NK-92 (cell line): ENCODE results near the gene CDC42.

Source experiments
- DNase-seq: peaks from one replicate; lab custom pipeline; 2025; ENCODE audit not compliant: unreplicated experiment; lab: John Stamatoyannopoulos, UW

CDC42 gene

DNA sequence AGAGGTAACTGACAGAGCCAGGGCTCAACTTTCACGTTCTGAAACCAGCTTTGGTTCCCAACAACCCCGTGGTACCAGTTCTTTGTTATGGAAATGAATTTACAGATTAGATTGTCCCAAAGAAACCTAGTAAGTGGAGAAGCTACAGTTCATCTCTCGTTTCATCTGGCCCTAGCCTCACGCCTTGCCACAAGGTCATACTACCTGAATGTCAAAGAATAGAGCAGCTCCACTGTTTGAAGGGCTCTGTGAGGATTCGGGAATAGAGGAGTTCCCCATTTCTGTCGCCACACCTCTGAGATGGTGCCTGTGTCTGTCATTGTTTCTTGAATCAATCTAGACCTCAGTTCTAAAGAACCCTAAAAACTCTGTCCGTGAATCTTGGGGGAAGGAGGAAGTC is 15.0 kb upstream of the CDC42 start:
- DNase-seq = no peak

DNA sequence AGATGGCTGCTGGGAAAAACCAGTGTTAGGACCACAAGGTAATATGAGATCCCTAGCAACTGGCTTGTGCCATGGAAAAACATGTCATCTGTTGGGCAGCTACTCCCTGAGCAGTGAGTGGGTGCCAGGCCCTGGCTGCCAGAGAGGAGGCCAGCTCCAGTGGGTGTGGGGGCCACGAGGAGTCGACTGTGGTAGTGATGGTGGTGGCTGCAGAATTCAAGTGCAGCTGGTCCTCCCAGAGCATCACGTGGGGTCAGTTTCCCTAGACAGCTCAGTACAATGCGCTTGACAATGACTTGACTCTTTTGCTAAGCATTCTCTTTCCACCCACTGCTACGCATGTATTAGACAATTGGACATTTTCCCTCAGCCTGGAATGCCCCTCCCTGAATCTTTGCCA is 14.5 kb upstream of the CDC42 start:
- DNase-seq = no peak

DNA sequence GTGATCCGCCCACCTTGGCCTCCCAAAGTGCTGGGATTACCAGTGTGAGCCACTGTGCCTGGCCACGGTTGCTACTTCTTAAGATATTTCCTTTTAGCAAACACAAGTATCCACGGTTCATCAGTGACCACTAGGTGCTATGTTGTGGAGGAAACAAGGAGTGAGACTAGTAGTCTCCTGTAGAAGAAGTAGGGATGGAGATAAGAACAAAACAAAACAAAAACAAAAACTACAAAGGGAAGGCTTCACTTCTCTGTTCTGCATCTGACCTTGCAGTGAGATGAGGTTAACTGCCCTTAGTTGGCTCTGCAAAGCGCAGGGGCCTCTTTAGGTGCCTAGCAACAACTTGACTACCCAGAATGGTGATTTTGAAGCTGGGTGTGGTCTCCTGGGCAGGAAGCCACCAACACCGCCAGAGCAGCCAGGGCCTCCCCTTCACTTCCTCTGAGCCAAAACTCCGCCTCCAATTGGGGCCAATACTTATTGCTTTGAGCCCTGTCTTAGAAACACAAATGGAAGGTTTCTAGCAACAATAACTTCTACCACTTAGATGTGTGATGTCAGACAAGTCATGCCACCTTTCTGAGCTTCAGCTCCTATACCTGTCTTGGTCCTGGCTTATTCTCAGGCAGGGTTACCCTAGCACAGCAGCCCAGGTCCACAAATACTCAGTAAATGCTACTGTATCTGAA is 12.8 kb upstream of the CDC42 start:
- peak; percentile 43 for DNase-seq

DNA sequence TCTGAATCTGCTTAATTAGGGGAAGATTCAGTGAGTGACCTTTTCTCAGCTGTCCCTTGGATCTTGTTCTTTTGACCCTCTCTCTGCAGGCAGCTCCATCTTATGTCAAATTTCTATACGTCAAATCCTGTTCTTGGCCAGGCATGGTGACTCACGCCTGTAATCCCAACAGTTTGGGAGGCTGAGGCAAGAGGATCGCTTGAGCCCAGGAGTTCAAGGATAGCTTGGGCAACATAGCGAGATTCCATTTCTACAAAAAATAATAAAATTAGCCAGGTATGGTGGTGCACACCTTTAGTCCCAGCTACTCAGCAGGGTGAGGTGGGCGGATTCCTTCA is 12.3 kb upstream of the CDC42 start:
- DNase-seq = no peak

DNA sequence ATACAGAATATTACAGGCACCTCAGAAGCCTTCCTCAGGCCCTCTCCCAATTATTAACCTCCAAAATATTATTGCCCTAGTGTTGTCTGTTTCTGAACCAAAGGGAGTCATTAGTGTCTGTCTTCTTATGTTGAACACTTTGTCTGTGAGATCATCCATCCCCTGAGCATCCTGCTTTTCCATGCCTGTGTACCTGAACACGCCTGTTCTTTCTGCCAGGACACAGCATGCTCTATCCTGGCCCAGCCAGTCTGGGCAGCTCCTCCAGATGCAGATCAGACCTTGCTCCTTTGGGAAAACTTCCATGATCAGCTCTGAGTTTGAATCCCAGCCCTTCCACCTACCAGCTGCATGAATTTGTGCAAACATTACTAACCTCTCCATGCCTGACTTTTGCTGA is 11.0 kb upstream of the CDC42 start:
- DNase-seq = no peak

DNA sequence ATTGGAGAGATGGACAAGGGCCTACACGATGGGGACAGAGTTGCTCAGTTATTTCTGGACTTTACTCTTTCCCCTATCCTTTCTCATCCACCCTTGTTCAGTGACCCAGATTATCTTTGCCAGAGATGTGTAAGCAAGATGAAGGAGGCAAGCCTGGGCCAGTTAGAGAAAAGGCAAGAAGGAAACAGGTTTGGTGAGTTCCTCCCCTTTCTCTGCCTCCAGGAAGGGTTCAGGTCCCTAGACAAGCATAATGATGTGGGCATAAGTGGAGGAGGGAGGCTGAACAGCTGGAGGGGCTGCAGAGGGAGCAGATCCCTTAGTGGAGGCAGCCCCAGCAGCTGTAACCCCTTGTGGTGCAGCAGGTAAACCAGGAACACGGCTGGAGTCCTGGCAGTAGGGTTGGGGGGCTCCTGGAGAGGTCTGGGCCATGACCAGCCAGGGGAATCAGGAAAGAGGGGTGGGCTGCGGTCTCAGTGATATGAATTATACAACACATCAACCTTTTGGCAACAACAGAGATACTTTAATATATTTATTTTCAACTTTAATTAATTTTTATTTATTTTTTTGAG is 9.2 kb upstream of the CDC42 start:
- no peak for DNase-seq

DNA sequence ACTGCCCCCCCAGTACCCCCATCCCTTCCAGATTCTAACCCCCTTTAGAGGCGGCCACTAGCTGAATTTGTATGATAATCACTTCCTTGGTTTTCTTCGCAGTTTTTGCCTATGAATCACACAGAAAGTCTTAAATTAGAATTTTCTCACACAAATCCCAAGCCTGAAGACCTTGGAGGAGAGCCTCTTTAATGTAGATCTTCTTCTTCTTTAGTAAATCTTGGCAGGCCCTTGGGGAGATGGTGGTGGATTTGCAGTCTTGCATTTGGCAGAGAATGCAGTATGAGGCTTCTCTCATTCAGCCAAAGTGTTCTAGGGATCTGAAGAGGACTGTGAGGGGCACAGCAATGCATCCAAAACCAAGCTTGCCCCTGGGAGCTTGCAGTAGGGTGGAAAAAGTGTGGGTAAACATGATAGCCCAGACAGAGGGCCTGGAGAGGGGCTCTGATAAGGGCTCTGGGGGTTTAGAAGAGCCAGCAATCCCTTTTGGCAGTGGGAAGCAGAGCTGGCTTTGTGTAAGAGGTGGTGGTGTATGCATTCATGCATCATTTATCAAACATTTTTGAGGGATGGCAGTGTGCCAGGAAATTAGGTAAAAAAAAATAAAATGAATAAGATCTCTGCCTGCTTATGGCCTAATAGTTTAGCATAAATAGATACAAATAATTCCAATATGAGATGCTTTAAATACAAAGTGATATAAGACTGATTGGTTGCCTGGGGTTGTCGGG is 7.7 kb upstream of the CDC42 start:
- DNase-seq = no peak

DNA sequence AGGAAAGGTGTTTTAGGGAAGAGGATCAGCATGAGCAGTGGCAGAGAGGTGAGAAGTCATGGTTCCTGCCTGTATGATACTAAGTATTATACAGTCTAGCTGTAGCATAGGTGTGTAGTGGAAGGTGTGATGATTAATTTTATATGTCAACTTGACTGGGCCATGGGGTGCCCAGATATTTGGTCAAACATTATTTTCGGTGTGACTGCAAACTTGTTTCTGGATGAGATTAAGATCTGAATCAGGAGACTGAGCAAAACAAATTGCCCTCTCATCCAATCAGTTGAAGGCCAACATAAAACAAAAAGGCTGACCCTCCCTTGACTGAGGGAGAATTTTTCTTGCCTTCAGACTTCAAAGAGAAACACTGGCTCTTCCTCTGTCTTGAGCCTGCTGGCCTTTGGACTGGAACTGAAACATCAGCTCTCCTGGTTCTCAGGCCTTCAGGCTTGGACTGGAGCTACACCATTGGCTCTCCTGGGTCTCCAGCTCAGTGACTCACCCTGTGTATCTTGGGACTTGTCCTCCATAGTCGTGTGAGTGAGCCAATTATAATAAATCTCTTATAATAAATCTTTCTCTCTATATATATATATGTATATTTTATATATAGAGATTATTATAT is 6.8 kb upstream of the CDC42 start:
- no peak for DNase-seq

DNA sequence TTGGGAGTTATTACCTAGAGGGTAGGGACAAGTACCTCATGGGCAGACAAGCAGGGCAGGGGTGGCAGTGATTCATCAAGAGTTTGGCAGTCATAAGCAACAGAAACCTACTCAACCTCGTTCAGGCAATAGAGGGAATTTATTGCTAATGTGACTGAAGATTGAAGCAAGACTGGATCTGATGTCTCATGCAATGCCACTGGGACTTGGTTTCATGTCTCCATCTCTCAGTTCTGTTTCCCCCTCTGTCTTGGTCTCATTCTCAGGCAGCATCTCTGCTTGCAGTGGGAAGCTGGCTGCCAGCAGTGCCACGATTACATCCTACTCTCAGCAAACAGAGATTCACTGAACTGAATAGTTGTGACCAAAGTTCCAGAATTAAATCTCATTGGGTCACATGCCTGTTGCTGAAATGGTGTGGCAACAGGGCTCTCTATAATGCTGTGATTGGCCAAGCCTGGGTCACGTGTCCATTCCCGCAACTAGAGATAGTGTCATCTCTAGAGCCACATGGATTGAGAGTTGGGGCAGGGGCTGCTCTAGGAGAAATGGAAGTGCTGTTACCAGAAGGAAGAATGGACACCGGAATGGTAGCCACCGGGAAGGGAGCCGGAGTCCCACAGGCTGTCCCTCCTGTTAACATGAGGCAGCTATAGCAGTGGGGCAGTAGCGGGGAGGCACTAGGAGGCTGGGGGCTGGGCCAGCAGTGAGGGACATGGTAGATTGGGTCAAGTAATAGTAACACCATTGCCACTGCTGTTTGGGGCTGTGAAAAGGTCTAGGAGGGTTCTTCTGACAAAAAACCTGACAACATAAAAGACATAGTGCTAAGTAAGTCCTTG is 3.9 kb upstream of the CDC42 start:
- DNase-seq = no peak

DNA sequence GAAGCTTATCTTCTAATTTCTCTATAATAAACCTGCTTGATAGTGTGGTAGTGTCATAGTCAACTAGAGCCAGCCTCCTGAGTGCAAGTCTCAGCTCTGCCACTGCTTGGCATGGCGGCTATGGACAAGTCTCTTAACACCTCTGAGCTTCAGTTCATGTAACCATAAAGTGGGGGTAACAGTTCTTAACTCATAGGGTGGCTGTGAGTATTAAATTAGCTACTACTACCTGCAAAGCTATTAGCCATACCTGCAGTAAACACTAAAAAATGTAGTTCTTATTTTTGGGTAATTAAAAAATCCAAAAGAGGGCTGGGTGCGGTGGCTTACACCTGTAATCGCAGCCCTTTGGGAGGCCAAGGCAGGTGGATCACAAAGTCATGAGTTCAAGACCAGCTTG is 2.2 kb upstream of the CDC42 start:
- no peak for DNase-seq

DNA sequence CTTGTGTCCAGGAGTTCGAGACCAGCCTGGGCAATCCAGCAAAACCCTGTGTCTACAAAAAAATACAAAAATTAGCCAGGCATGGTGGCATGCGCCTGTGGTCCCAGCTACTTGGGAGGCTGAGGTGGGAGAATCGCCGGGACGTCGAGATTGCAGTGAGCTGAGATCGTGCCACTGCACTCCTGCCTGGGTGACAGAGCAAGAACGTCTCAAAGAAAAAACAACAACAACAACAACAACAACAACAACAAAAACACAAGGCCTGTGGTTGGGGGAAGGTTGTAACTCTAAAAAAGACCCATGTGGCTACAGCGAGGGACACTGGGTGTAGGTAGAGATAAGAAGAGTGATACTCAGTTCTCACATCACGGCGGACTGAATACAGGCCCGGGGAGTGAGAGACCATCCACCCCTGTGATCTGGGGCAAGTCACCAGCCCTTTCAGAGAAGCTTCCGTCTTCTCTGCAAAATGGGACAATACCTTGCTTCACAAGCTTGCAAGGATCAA is 848 bp upstream of the CDC42 start:
- DNase-seq = no peak

DNA sequence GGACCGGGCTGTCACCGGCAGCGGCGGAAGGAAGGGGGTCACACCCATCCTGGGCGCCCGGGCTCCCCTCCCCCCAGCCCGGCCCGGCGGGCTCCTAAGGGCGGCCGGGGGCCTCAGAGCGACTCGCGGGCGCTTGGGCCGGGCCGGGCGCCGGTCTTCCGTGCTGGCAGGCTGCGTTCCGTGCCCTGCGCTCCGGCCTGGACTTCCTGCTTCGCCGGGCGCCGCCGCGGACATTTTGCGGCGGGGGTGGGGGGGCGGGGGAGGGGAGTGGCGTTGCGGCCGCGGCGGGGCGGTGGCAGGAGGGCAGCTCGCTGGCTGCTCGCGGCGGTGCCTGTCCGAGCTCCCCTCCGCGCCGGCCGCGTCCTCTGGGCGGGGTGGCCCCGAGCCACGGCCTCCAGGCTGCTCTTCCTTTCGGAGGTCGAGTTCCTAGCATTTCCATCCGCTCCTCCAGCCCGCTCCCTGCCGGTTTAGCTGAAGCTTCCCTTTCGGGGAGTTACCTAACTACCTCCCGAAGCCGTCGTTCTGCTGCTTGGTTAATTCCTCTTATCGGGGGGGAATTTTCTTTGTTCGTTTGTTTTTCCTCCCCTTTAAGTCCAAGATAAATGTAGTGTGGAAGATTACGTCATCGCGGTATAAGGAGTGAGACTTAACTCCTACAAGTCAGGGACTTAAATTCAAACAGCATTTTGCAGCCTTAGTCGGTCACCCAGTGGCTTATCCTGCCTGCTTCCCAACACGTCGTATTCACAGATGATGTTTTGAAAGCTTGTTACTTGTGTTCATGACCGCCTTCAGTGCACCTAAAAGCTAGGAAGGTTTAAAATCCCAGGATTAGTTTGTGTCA is 730 bp downstream of the CDC42 start:
- no peak for DNase-seq

DNA sequence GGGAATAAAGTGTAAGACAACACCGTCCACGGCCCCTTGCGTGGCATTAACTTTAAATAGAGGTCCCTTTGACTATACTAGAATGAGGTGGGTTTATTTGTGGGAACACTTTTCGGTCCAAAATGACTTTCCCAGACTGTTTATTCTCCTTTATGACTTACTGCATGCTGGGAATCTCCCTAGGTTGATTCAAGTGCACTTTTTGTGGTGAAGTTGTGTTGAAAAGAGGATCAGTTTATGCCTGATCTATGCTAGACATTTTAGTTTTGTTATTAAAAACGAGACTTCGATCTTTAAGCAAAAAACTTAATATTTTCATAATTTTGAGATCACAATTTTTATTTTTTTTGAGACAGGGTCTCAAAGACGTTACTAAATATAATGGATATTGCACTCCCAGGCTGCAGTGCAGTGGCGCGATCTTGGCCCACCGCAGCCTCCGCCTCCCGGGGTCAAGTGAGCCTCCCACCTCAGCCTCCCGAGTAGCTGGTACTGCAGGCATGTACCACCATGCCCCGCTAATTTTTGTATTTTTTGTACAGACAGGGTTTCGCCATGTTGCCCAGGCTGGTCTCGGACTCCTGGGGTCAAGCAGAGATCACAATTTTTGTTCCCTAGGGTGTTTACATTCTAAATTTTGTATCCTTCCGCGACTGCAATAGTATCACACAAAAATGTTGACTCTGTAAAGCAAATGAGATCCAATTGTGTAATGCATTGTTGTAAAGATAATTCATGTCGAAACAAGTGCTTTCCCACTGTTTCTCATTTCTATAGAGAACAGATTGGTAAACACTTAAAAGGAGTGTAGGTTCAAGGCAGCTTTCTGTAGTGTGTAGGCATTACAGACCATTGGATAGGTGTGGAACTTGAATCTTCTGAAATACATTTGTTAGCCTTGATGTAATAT is 1.6 kb downstream of the CDC42 start:
- no peak for DNase-seq

DNA sequence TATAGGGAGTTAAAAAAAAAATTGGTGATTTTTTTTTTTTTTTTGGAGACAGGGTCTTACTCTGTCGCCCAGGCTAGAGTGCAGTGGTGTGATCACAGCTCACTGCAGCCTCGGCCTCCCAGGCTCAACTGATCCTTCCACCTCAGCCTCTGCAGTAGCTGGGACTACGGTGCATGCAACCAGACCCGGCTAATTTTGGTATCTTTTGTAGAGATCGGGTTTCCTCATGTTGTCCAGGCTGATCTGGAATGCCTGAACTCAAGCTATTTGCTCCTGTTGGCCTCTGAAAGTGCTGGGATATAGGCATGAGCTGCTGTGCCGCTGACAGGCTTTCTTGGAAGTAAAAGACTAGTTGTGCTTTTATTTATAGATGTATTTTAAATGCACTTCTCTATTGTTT is 3.0 kb downstream of the CDC42 start:
- DNase-seq = no peak

DNA sequence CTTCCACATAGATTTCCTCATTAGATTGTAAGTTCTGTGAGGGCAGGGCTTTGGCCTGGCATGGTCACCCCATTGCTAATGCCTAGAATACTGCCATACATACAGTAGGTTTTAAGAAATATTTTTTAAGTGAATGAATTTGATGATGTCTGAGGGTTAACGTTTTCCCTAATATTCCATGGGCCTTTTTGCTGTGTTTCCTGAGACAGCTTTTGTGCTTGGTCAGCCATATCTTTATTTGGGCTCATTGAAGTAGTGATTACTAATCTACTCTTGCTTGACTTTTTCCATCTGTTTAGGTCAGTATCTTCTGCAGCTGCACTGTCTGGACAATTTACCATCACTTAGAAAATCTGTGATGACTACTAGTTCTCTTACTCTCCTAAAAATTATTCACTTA is 3.5 kb downstream of the CDC42 start:
- DNase-seq = no peak

DNA sequence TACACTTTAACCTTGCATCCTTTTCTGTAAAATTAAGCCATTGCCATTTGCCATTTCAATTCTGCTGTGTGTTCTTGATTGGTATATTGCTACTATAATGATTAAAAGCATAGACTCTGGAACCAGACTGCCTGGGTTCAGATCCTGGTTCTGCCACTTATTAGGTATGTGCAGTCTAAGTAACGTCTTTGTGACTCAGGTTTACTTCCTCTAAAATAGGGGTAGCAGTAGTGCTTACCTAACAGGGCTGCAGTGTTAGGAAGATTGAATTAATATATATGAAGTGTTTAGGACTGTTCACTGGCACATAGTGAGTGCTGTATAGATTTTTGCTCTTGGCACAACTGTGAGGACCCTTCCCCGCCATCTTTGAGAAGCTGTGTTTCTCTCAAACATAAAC is 4.4 kb downstream of the CDC42 start:
- no peak for DNase-seq

DNA sequence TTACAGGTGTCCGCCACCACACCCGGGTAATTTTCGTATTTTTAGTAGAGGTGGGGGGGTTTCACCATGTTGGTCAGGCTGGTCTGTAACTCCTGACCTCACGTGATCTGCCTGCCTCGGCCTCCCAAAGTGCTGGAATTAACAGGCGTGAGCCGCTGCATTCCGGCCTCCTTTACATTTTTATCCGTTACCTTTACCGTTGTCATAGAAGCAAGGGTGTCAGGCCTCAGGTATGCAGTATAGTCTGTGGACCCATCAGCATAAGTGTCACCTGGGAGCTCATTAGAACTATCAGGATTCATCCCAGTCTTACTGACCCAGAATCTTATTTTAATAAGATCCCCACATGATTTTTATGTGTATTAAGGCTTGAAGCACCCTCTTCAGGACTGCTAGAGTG is 5.4 kb downstream of the CDC42 start:
- no peak for DNase-seq

DNA sequence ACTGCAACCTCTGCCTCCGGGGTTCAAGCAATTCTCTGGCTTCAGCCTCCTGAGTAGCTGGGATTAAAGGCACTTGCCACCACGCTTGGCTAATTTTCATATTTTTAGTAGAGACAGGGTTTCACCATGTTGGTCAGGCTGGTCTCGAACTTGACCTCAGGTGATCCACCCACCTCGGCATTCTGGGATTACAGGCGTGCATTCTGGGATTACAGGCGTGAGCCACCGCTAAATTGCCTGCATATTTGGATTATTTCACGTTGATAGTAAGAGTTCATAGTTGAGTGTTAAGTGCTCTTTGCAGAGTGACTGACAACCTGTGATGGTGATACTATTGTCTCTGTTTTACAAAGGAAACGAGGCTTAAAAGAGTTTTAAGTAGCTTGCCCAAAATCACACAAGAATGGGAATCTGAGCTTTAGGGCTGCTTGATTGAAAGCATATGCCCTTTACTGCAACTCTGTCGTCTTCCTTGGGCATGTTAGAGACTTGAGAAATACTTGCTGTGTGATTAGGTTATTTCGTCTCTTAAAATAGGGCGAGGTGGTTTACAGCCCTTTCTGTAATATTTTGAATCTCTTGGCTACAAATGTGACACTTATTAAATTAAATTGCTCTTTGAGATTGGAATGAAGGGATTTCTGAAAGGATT is 12.4 kb downstream of the CDC42 start:
- DNase-seq = no peak

DNA sequence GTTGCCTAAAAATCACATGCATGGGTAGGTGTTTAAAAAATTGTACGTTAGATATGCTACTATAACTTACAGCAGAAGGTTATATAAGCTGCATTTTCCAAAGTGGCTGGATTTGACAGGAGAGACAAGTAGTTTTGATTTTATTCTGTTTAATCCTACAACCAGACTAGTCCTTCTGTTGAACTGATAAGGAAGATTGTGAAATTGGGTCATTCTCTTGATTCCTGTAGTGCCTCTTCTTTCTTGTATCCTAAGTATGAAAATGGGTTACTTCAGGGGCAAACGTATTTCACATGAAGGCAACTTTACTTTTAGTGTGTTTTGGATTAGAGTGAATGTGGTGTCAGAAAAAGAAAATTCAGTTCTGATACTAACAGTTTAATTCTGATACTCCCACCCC is 19.0 kb downstream of the CDC42 start:
- DNase-seq = no peak
